Neural cell (in vitro differentiated cells): ENCODE results near the gene NEBL.
"Not testable (repeated sequence)": the region's sequence is repeated elsewhere in the genome, so short reads cannot be mapped to it uniquely, and the experiment has no call there.

Experiments
- CTCF ChIP-seq: fragments of 450-650 bp; IDR thresholded peaks from 2 replicates; pipeline ENCODE4 v1.5.1; 2014; ENCODE audit warnings: antibody characterized with exemption, mild to moderate bottlenecking, moderate library complexity; ENCODE audit not compliant: poor library complexity, severe bottlenecking
- EP300 ChIP-seq: fragments of 450-650 bp; conservative IDR thresholded peaks from 2 replicates; pipeline ENCODE4 v1.6.1; 2014; ENCODE audit warnings: antibody characterized with exemption, mild to moderate bottlenecking, moderate library complexity; ENCODE audit not compliant: poor library complexity, severe bottlenecking
- EZH2 ChIP-seq: fragments of 200-600, 300-800 bp; shearing (Covaris generic), sonication (generic); IDR thresholded peaks from 2 replicates; pipeline ENCODE4 v1.6.1; 2014; ENCODE audit warnings: antibody characterized with exemption, low read length, borderline replicate concordance, mild to moderate bottlenecking; ENCODE audit not compliant: insufficient read depth, poor library complexity, severe bottlenecking
- MXI1 ChIP-seq: fragments of 450-650 bp; conservative IDR thresholded peaks from 2 replicates; pipeline ENCODE4 v1.6.1; 2014; ENCODE audit warnings: antibody characterized with exemption, mild to moderate bottlenecking; ENCODE audit not compliant: poor library complexity, severe bottlenecking
- TAF1 ChIP-seq: IDR thresholded peaks from 2 replicates; pipeline ENCODE4 v1.6.1; 2012; ENCODE audit warnings: low read depth

- not testable (repeated sequence) for TF ChIP-seq CTCF, TAF1, MXI1, EP300, EZH2
Measured at GRCh38 chr10:20939414-20939813, 42.3 kb upstream of the NEBL start.
